HCT116 (cell line): ENCODE measurements around the gene PLB1. TPM values are rescaled to one million over a fixed set of nuclear protein-coding genes. Genes with fewer than 3 reads are reported as not detected.

Source experiments
- ATAC-seq: fragments of 200-7000 bp; cut with Tn5 transposase; 2 replicates; pipeline ENCODE4 v1.9.1; 2020; ENCODE audit warnings: mild to moderate bottlenecking, moderate library complexity
- BruUV-seq: library from RNA; stranded (reverse); fragments of 400-500 nt; replicated peaks from 2 replicates; lab custom pipeline; 2021; lab: Mats Ljungman, UMichigan
- CTCF ChIA-PET: fragments of 300-600 bp; sonication (Branson Sonifier 250); formaldehyde crosslinking; loops from one replicate; lab custom pipeline; 2021; ENCODE audit warnings: antibody characterized with exemption; lab: Charles Lee
- POLR2A ChIA-PET: fragments of 300-600, 350-600 bp; sonication (Branson Sonifier 250); formaldehyde crosslinking; loops from one replicate; lab custom pipeline; 2021; ENCODE audit warnings: antibody characterized with exemption; lab: Charles Lee
- RAD21 ChIA-PET, 2 experiments: fragments of 300-600 bp; sonication (Branson Sonifier 250); formaldehyde crosslinking; loops; one replicate each; lab custom pipeline; 2023; ENCODE audit warnings: low total read pairs in 2 of 2; ENCODE audit not compliant: uncharacterized antibody in 2 of 2, unreplicated experiment in 2 of 2, low non-redundant PET in 1 of 2; lab: Charles Lee
- DNase-seq: peaks from one replicate; pipeline ENCODE4 v3.0.0-alpha.2; 2010; ENCODE audit warnings: low read depth, low spot score
- H2AFZ ChIP-seq: fragments of 200-600 bp; shearing (Covaris generic), sonication (generic); 2 replicates; pipeline ENCODE4 v1.6.1; 2017; ENCODE audit warnings: low read depth, mixed run types, mixed read lengths, antibody characterized with exemption, low read length; ENCODE audit not compliant: poor library complexity, severe bottlenecking
- H3K27ac ChIP-seq: 2 replicates; pipeline ENCODE4 v1.5.1; 2012; ENCODE audit warnings: low read depth, low read length
- H3K27me3 ChIP-seq: fragments of 200-600 bp; sonication (generic); 2 replicates; pipeline ENCODE4 v1.6.1; 2016; ENCODE audit warnings: mixed run types, low read length, mixed read lengths; ENCODE audit not compliant: insufficient read depth
- H3K36me3 ChIP-seq, 2 experiments: fragments of 200-500 bp in 1 of 2; fragments of 200-600 bp in 1 of 2; sonication (Bioruptor generic) in 1 of 2; sonication (generic) in 1 of 2; 2 replicates each; pipeline versions ENCODE4 v1.5.1 to v1.6.1; 2014 to 2016; ENCODE audit warnings: low read length in 2 of 2, inconsistent platforms in 1 of 2, mixed read lengths in 1 of 2, mixed run types in 1 of 2; ENCODE audit not compliant: insufficient read depth in 2 of 2, control insufficient read depth in 1 of 2
- H3K4me1 ChIP-seq, 2 experiments: fragments of 200-600 bp in 1 of 2; sonication (generic) in 1 of 2; 2 replicates each; pipeline versions ENCODE4 v1.5.1 to v1.6.1; 2012 to 2017; ENCODE audit warnings: low read length in 2 of 2, inconsistent platforms in 1 of 2, mild to moderate bottlenecking in 1 of 2, mixed read lengths in 1 of 2, mixed run types in 1 of 2, moderate library complexity in 1 of 2; ENCODE audit not compliant: insufficient read depth in 2 of 2, control insufficient read depth in 1 of 2
- H3K4me2 ChIP-seq: fragments of 200-600 bp; sonication (generic); 2 replicates; pipeline ENCODE4 v1.6.1; 2017; ENCODE audit warnings: mixed run types, low read length, mixed read lengths
- H3K4me3 ChIP-seq, 2 experiments: fragments of 200-600 bp in 1 of 2; sonication (generic) in 1 of 2; replicated peaks in 1 of 2; 2 replicates each; pipeline ENCODE4 v1.5.1; 2011 to 2016; ENCODE audit warnings: low read length in 2 of 2, control low read depth in 1 of 2, low read depth in 1 of 2, mild to moderate bottlenecking in 1 of 2, mixed read lengths in 1 of 2, mixed run types in 1 of 2
- H3K79me2 ChIP-seq: fragments of 200-600 bp; sonication (generic); 2 replicates; pipeline ENCODE4 v1.6.1; 2017; ENCODE audit warnings: mild to moderate bottlenecking, mixed run types, low read length, moderate library complexity, mixed read lengths; ENCODE audit not compliant: insufficient read depth
- H3K9ac ChIP-seq: fragments of 200-600 bp; sonication (generic); 2 replicates; pipeline ENCODE4 v1.6.1; 2016; ENCODE audit warnings: low read length, mixed read lengths
- H3K9me2 ChIP-seq: fragments of 200-600 bp; sonication (generic), shearing (Covaris generic); 2 replicates; pipeline ENCODE4 v1.6.1; 2017; ENCODE audit warnings: mixed run types, mild to moderate bottlenecking, moderate library complexity; ENCODE audit not compliant: insufficient read depth
- H3K9me3 ChIP-seq, 2 experiments: fragments of 200-500 bp in 1 of 2; fragments of 200-600 bp in 1 of 2; sonication (Bioruptor generic) in 1 of 2; sonication (generic) in 1 of 2; 2 replicates each; pipeline ENCODE4 v1.6.1; 2014 to 2017; ENCODE audit warnings: low read length in 2 of 2, mixed read lengths in 2 of 2, inconsistent platforms in 1 of 2, low read depth in 1 of 2, mild to moderate bottlenecking in 1 of 2, mixed run types in 1 of 2, moderate library complexity in 1 of 2; ENCODE audit not compliant: control insufficient read depth in 1 of 2, insufficient read depth in 1 of 2
- H4K20me1 ChIP-seq: fragments of 200-600 bp; sonication (generic), shearing (Covaris generic); 2 replicates; pipeline ENCODE4 v1.6.1; 2017; ENCODE audit warnings: mixed run types, mild to moderate bottlenecking, moderate library complexity; ENCODE audit not compliant: insufficient read depth
- CBX3 ChIP-seq: IDR thresholded peaks from 2 replicates; pipeline ENCODE4 v1.6.1; 2012; ENCODE audit warnings: low read depth
- FOSL1 ChIP-seq: IDR thresholded peaks from 2 replicates; pipeline ENCODE4 v1.6.1; 2012; ENCODE audit warnings: low read depth
- JUND ChIP-seq: IDR thresholded peaks from 2 replicates; pipeline ENCODE4 v1.6.1; 2012
- MAX ChIP-seq: IDR thresholded peaks from 2 replicates; pipeline ENCODE4 v1.6.1; 2012
- intact Hi-C: fragments of 100-400 bp; cut with micrococcal nuclease; formaldehyde crosslinking; loops from 2 replicates; pipeline ENCODE4 v1.10.0; 2022
- total RNA-seq: library from RNA; stranded (reverse); gene quantifications from one replicate; pipeline ENCODE4 v1.2.1, GENCODE V29; 2021; ENCODE audit not compliant: unreplicated experiment
- TF ChIP-seq, protein P1 (sequence below): IDR thresholded peaks from 2 replicates; pipeline ENCODE4 v1.6.1; 2012; ENCODE audit warnings: low read depth

PLB1 gene
- total RNA-seq, 1 experiment from 2014 or later: 0.49 TPM

DNA sequence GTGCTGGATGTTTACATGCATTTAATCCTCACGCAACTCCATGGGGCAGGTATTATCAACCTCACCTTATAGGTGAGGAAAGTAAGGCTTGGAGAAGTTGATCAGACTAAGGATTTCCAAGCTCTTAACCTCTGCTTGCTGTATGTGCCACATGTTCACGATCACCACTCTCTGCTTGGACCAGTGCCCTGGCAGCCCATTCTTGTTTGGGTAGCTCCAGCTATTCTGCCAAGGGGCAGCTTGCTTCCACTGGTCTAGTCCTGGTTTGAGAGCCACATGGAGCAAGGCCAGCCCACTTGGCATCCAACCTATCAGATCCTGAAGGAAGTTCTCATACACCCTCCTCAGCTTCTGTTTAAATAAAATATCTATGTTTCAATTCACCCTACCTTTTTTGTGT is 14.3 kb downstream of the PLB1 start:
- ChIA-PET CTCF (no interaction called here), POLR2A (no interaction called here), RAD21 (interaction anchor here in 1 of 2 experiments (0.7 kb wide), 2 partner anchors 699 to 818 kb away, joined by 3 read pairs; no protein-coding TSS in a partner anchor)
- ATAC-seq: no peak
- Histone ChIP-seq H3K9ac (no peak overlapping the region), H3K27me3 (no peaks in the 10 kb centered on the region), H4K20me1 (no peaks in the 10 kb centered on the region), H3K4me2 (no peak overlapping the region), H3K4me3 (no peak overlapping the region), H3K9me3 (no peaks in the 10 kb centered on the region), H3K9me2 (no peaks in the 10 kb centered on the region; the same call in 1 of the 2 replicates), H3K4me1 (peaks cover 11 to 14% of the 10 kb centered on the region in 2 experiments), H2AFZ (no peak overlapping the region), H3K27ac (no peak overlapping the region), H3K36me3 (no peaks in the 10 kb centered on the region), H3K79me2 (no peaks in the 10 kb centered on the region)
- DNase-seq: no peak
- TF ChIP-seq, protein P1, sequence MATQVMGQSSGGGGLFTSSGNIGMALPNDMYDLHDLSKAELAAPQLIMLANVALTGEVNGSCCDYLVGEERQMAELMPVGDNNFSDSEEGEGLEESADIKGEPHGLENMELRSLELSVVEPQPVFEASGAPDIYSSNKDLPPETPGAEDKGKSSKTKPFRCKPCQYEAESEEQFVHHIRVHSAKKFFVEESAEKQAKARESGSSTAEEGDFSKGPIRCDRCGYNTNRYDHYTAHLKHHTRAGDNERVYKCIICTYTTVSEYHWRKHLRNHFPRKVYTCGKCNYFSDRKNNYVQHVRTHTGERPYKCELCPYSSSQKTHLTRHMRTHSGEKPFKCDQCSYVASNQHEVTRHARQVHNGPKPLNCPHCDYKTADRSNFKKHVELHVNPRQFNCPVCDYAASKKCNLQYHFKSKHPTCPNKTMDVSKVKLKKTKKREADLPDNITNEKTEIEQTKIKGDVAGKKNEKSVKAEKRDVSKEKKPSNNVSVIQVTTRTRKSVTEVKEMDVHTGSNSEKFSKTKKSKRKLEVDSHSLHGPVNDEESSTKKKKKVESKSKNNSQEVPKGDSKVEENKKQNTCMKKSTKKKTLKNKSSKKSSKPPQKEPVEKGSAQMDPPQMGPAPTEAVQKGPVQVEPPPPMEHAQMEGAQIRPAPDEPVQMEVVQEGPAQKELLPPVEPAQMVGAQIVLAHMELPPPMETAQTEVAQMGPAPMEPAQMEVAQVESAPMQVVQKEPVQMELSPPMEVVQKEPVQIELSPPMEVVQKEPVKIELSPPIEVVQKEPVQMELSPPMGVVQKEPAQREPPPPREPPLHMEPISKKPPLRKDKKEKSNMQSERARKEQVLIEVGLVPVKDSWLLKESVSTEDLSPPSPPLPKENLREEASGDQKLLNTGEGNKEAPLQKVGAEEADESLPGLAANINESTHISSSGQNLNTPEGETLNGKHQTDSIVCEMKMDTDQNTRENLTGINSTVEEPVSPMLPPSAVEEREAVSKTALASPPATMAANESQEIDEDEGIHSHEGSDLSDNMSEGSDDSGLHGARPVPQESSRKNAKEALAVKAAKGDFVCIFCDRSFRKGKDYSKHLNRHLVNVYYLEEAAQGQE: no peak
- TF ChIP-seq CBX3 (no peak), JUND (no peak), MAX (no peak), FOSL1 (no peak)
- intact Hi-C loops: no loop called here
- no TSS peak for BruUV-seq
